Activated CD4-positive, alpha-beta T cell treated with anti-CD3 and anti-CD28 coated beads, Interleukin-2, amount 50 U/mL, for 16 hours (primary cell): ENCODE results near the gene CABP1.
"Not testable (repeated sequence)": the region's sequence is repeated elsewhere in the genome, so short reads cannot be mapped to it uniquely, and the experiment has no call there.

Source experiments
- DNase-seq: peaks from one replicate; pipeline ENCODE4 v3.0.0-alpha.2; 2020

The CABP1 gene

GRCh38 chr12:120668868-120669840, 28.7 kb downstream of the CABP1 start:
- DNase-seq = no peak

GRCh38 chr12:120670237-120670636, 29.8 kb downstream of the CABP1 start:
- DNase-seq = not testable (repeated sequence)

DNA sequence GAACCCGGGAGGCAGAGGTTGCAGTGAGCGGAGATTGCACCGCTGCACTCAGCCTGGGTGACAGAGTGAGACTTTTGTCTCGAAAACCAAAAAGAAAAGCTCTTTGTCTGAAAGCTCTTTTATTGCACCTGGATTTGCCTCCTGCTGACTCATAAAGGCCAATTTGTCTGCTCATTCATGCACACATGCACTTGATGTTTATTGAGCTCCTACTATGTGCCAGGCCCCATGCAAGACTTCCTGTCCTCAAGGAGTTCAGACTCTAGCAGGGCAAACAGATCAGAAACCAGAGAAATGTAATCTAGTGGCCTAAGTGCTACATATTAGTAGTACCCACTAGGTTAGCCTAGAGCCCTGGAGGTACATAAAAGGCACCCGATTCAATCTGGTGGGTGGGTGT, 30.2 kb downstream of the CABP1 start:
- DNase-seq = no peak

DNA sequence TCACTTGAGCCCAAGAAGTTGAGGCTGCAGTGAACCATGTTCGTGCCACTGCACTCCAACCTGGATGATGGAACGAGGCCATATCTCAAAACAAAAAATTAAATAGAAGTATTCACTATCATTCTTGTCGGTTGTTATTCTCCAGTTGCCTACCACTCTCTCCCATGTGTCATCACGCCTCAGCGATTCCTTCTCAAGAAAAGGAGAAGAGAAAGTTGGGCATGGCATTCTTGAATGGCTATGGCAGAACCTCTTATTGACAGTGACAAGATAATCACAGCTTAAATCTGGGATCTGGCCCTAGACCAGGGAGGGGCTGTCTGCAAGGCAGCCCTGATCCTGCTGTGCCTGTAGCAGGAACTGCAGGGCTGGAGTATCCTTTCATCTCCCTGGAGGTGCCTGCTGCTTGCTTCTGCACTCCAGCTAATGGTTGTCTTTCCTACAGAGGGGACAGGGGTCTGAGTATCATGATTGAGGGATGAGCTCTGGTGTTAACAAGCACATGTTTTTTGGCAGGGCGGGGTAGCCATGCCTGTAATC, 33.7 kb downstream of the CABP1 start:
- no peak for DNase-seq

GRCh38 chr12:120677765-120678473, 37.5 kb downstream of the CABP1 start:
- peak; percentile 73 for DNase-seq

DNA sequence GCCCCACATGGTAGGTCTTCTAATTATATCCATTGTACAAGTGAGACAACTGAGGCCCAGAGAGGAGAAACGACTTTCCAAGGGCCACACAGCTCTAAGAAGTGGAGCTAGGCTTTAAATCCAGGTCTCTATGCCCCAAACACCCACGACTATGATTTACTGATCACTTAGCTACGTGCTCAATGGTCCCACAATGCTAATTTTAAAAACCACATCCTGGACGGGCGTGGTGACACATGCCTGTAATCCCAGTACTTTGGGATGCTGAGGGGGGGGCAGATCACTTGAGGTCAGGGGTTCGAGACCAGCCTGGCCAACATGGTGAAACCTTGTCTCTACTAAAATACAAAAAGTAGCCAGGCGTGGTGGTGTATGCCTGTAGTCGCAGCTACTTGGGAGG, 38.1 kb downstream of the CABP1 start:
- DNase-seq = peak; percentile 30

DNA sequence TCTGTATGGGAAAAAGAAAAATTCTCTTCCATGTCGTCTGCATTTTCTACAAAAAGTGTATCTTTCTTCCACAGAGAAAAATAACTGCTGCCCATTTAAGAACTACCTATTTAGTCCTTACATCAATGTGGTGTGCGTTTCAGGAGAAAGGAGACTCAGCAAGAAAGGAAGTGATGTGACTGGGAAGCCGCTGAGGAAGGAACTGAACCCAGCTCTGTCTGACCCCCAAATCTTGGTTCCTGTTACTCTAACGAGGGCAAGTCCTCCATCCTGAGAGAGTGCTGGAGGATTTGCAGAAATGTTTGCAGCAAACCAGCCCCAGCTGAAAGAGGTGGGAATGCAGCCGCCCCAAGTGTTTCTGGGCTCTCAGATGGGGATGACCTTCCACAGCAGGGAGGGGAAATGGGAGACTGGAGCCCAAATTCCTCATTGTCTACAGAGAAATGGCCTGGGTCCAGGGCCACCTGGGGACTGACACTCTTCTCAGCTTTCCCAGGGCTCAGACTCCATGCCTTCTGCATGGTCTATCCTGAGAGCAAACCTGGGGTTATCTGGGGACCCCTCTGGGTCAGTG, 39.8 kb downstream of the CABP1 start:
- DNase-seq = no peak

DNA sequence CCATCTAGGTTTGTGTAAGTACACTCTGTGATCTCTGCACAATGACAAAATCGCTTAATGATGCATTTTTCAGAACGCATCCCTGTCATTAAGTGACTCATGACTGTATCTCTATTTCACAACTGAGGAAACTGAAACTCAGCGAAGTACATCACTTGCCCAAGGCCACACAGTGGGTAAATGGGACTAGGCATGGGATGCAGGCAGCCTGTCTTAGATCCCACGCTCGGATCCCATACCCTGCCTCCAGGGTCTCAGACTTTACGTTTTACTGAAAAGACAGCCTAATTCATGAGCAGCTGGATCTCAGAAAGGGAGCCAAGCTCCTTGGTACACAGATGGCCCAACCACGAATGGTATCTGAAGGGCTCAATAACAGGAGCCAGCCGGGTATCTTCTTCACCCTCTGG, 44.1 kb downstream of the CABP1 start:
- DNase-seq = peak; percentile 76

DNA sequence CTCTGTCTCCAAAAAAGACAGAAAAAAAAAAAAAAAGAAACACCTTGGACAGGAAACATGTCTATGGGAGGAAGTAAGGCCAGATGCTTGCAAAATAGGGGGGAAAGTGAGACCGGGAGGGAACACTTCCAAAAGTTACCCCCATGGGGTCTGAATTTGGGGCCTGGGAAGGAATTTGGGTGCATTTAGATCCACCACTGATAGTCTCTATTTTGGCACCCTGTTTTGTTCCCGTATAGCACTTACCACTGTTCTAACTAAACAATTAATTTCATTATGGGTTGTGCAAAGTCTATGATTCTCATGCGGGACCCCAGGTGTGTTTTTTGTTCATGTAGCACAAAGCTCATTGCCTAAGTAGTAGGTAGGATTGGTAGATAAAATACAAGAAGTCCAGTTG, 45.1 kb downstream of the CABP1 start:
- no peak for DNase-seq

- peak; percentile 98 for DNase-seq
These were observed 45.8 kb downstream of the CABP1 start for GRCh38 chr12:120686151-120686689.

GRCh38 chr12:120686690-120687577, 46.5 kb downstream of the CABP1 start, which contains the start of gene MLEC:
Gene MLEC (plus strand): TSS chr12:120687149. CDS start chr12:120687297, 148 bp downstream.
- DNase-seq = peak; percentile 99

DNA sequence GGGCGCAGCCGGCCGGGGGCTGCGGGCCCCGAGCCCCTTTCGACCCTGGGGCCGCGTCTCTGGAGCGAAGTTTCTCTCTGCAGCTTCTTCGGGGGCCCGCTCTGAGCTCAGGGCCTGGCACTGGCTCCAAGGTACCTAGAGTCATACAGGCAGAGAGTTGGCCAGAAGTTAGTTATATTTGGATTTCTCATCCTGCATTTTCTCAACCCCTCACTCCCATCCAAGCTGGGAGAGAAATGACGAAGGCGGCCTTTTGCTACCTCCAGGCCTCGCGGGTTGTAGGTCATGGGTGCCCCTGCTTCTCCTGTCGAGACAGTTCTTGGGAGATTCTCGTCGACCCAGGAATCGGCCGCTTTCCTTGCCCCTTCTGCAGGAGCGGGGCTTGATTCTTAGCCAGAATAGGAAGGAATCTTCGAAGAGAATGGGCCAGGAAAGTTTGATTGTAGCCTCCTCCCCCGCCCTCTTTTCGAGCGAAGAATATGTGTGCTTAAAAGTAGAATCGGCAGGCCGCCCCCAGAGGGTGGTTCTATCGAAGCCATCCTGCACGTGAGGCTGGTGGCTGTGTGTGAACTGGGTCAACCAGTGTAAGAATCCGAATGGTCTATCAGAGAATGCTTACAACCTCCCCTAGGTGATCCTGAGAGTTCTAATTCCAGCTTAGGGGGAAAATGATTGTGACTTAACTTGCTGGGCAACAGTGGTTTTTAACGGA, 47.3 kb downstream of the CABP1 start:
- DNase-seq = peak; percentile 34

DNA sequence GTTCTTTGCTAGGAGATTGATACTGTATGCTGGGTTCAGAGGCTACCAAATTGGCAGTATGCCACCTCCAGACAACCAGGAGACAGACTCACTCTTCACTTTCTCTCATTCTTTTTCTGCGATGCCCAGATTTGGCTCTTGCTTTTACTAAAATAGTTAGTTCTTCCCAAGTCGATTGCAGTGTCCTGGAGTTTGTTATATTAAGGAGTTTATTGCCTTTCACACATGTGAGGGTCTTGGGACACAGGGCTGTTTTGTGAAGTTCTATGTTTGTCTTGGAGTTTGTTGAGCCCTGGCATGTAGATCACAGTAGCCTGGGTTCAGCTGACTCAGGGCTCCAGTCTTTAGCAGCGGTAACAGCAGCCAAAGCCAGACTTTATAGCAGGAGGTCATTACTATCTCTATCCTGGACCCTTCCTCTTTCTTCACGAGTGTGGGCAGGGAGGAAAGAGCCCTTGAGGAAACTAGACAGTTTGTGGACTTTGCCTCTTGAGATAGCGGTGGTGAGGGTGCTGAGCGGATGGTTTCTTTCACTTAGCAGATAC, 48.2 kb downstream of the CABP1 start:
- no peak for DNase-seq

DNA sequence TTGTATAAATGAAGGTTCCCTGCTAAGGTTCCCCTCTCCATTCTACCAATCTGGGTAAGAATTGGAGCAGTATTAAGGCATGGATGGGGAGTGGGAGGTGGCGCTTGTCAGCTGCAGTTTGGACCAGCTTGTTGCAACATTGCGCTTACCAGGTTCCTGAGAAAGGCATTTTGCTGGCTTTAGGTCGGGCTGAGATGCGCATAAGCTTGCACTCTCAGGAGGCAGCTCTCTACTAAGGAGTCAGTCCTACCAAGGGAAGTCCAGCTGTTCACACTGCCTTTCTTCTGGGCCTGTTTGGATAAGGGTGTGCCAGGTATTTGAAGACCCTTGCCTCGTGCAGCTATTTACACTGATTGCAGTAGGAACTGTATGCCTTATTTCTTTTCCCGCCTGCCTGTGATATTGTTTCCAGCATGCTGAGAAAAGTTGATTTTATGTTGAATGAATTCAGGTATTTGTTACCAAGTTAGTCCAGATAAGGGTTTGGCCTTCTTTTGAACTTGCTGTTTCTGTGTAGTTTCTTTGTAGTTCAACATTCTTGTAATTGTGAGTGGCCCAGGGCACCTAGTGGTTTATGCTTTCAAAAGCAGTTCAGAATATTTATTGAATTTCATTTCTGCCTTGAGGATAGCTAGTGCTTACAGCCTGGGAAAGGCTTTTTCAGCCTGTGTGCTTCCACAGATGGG, 49.1 kb downstream of the CABP1 start:
- DNase-seq = no peak

GRCh38 chr12:120690083-120690450, 49.6 kb downstream of the CABP1 start:
- DNase-seq = no peak

DNA sequence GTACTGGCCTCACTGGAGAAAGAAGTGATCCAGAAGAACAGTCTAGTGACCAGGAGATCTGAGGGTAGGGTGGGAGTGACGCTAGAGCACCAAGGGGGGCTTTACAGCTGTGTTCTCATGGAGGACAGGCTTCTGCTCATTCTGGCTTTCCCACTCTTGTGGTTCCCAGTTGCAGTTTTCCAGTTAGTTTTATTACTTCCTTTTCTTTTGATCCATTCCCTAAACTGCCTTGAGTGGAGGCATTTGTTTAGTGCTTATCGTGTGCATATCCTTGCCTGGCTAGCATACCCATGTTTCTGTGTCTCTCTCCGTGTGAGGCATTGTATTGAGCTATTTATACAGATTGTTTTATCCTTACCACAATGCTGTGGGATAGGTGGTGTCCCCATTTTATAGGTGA, 50.6 kb downstream of the CABP1 start:
- DNase-seq = no peak

GRCh38 chr12:120692524-120693033, 52.2 kb downstream of the CABP1 start:
- no peak for DNase-seq

DNA sequence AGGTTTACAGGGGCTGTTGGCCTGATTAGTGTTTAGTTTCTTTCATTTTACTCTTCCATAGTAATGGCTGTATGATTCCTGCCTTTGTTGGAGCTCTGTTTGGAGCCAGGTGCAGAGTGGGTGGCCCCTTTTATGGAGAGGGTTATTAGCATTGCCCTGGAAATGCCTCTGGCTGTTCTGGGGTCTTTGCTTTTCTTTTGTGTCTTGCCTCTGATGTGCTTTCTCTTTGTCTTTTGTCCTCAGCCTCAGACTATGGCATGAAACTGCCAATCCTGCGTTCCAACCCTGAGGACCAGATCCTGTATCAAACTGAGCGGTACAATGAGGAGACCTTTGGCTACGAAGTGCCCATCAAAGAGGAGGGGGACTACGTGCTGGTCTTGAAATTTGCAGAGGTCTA, 53.4 kb downstream of the CABP1 start:
- no peak for DNase-seq

GRCh38 chr12:120696626-120697025, 56.2 kb downstream of the CABP1 start:
- no peak for DNase-seq

DNA sequence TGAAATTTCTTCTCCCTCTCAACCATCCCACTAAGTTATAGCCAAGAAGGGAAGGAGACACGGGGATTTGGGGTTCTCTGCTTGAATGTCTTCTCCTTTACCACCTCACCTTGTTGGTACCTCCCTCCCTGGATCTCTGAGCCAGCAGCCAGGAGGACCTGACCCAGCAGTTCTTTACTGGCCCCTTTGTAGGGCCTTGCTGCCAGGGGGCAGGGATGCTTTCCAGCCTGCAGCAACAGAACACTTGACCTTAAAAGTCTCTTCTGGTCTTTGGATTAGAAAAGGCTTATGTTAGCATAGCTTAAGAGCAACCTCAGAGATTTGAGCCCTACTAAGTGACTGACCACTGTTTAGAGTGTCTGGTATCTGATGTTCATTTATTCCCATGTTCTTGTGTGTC, 56.9 kb downstream of the CABP1 start:
- DNase-seq = no peak
